Panc1 (cell line): ENCODE results near the gene SLC10A7. TPM values are rescaled to one million over a fixed set of nuclear protein-coding genes. Genes with fewer than 3 reads are reported as not detected.

ENCODE experiments used
- ATAC-seq: fragments of 200-7000 bp; cut with Tn5 transposase; 2 replicates; pipeline ENCODE4 v1.9.1; 2020; ENCODE audit warnings: mild to moderate bottlenecking, moderate library complexity
- BruUV-seq: library from RNA; stranded (reverse); fragments of 400-500 nt; replicated peaks from 2 replicates; lab custom pipeline; 2021; lab: Mats Ljungman, UMichigan
- CTCF ChIA-PET: fragments of 300-600 bp; sonication (Branson Sonifier 250); formaldehyde crosslinking; loops from one replicate; lab custom pipeline; 2022; ENCODE audit warnings: antibody characterized with exemption; lab: Charles Lee
- POLR2A ChIA-PET: fragments of 300-600 bp; sonication (Branson Sonifier 250); formaldehyde crosslinking; loops from one replicate; lab custom pipeline; 2022; ENCODE audit warnings: antibody characterized with exemption; lab: Charles Lee
- DNase-seq: peaks from one replicate; pipeline ENCODE4 v3.0.0-alpha.2; 2010; ENCODE audit warnings: low read depth, low spot score
- H3K27ac ChIP-seq: 2 replicates; pipeline ENCODE4 v1.5.1; 2011; ENCODE audit warnings: mild to moderate bottlenecking, low read length, inconsistent platforms
- H3K27me3 ChIP-seq: fragments of 200-500 bp; sonication (Bioruptor generic); 2 replicates; pipeline ENCODE4 v1.6.0; 2014; ENCODE audit warnings: low read length, inconsistent platforms; ENCODE audit not compliant: control insufficient read depth, insufficient read depth
- H3K36me3 ChIP-seq: fragments of 200-500 bp; sonication (Bioruptor generic); 2 replicates; pipeline ENCODE4 v1.5.1; 2014; ENCODE audit warnings: inconsistent platforms, mild to moderate bottlenecking, low read length, moderate library complexity; ENCODE audit not compliant: control insufficient read depth, insufficient read depth
- H3K4me1 ChIP-seq: 2 replicates; pipeline ENCODE4 v1.5.1; 2011; ENCODE audit warnings: inconsistent platforms, mild to moderate bottlenecking, low read length, moderate library complexity; ENCODE audit not compliant: control insufficient read depth, insufficient read depth
- H3K4me3 ChIP-seq, 2 experiments: 2 replicates each; pipeline ENCODE4 v1.5.1; 2011 to 2012; ENCODE audit warnings: low read depth in 2 of 2, low read length in 2 of 2, mild to moderate bottlenecking in 2 of 2, inconsistent platforms in 1 of 2, moderate library complexity in 1 of 2
- H3K9me3 ChIP-seq: fragments of 200-500 bp; sonication (Bioruptor generic); 2 replicates; pipeline ENCODE4 v1.5.1; 2014; ENCODE audit warnings: low read depth, mild to moderate bottlenecking, inconsistent platforms, low read length, moderate library complexity; ENCODE audit not compliant: control insufficient read depth, insufficient read depth
- POLR2AphosphoS5 ChIP-seq: IDR thresholded peaks from 2 replicates; pipeline ENCODE4 v1.6.1; 2012; ENCODE audit warnings: mild to moderate bottlenecking, low read depth, low read length, moderate library complexity
- SIN3A ChIP-seq: IDR thresholded peaks from 2 replicates; pipeline ENCODE4 v1.6.1; 2012; ENCODE audit warnings: low read depth, mild to moderate bottlenecking, low read length, moderate library complexity, borderline replicate concordance; ENCODE audit not compliant: insufficient read depth
- TCF7L2 ChIP-seq: IDR thresholded peaks from 2 replicates; pipeline ENCODE4 v1.6.1; 2011; ENCODE audit warnings: mild to moderate bottlenecking, low read depth, low read length, inconsistent platforms
- in situ Hi-C: cut with HindIII; loops from 2 replicates; pipeline ENCODE4 v1.10.0; 2016; ENCODE audit warnings: low sequenced_read_pairs, low pct_unique_long_range_greater_than_20kb
- intact Hi-C: fragments of 100-400 bp; cut with micrococcal nuclease; formaldehyde crosslinking; loops from one replicate; pipeline ENCODE4 v1.10.0; 2022; ENCODE audit not compliant: unreplicated experiment
- total RNA-seq: library from RNA; stranded (reverse); gene quantifications from one replicate; pipeline ENCODE4 v1.2.1, GENCODE V29; 2021; ENCODE audit not compliant: unreplicated experiment
- TF ChIP-seq, protein P1 (sequence below), 2 experiments: IDR thresholded peaks; 2 replicates each; pipeline ENCODE4 v1.6.1; 2011 to 2012; ENCODE audit warnings: low read depth in 2 of 2, control low read depth in 1 of 2, low read length in 1 of 2, mild to moderate bottlenecking in 1 of 2, moderate library complexity in 1 of 2; ENCODE audit not compliant: insufficient read depth in 1 of 2
- TF ChIP-seq, protein P2 (sequence below): fragments of 450-650 bp; IDR thresholded peaks from 2 replicates; pipeline ENCODE4 v1.5.1; 2017; ENCODE audit warnings: mild to moderate bottlenecking

The SLC10A7 gene
- total RNA-seq, 1 experiment from 2014 or later, result 1.5 TPM

DNA sequence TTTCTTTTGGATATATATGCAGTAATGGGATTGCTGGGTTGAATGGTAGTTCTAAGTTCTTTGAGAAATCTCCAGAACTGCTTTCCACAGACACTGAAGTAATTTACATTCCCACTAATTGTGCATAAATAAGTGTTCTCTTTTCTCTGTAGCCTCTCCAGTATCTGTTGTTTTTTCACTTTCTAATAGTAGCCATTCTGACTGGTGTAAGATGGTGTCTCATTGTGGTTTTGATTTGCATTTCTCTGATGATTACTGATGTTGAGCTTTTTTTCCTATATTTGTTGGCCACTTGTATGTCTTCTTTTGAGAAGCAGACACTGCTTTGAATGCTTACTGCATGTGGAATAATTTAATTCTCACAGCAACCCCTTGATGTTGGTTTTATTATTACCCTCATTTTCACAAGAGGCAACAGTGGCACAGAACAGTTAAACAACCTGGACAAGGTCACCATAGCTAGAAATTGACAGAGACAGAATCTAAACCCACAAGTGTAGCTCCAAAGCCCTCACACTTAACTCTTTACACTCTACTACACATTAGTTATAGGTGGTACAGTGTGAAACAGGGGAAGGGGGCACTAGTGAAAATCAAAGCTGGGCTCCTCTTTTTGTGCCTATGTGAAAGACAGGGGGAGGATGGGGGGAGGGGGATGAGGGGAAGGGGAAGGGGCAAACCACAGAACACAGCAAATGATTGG, 211.3 kb downstream of the SLC10A7 start:
- intact Hi-C loops (no loop called here), in situ Hi-C loops (no loop called here)
- H3K27me3 ChIP-seq, result no peaks in the 10 kb centered on the region
- ATAC-seq (no peak), DNase-seq (no peak)
- H3K4me3 ChIP-seq, result no peak overlapping the region
- no peak for TF ChIP-seq TCF7L2
- no peak for TF ChIP-seq POLR2AphosphoS5
- no peak for TF ChIP-seq SIN3A
- TF ChIP-seq, protein P1, sequence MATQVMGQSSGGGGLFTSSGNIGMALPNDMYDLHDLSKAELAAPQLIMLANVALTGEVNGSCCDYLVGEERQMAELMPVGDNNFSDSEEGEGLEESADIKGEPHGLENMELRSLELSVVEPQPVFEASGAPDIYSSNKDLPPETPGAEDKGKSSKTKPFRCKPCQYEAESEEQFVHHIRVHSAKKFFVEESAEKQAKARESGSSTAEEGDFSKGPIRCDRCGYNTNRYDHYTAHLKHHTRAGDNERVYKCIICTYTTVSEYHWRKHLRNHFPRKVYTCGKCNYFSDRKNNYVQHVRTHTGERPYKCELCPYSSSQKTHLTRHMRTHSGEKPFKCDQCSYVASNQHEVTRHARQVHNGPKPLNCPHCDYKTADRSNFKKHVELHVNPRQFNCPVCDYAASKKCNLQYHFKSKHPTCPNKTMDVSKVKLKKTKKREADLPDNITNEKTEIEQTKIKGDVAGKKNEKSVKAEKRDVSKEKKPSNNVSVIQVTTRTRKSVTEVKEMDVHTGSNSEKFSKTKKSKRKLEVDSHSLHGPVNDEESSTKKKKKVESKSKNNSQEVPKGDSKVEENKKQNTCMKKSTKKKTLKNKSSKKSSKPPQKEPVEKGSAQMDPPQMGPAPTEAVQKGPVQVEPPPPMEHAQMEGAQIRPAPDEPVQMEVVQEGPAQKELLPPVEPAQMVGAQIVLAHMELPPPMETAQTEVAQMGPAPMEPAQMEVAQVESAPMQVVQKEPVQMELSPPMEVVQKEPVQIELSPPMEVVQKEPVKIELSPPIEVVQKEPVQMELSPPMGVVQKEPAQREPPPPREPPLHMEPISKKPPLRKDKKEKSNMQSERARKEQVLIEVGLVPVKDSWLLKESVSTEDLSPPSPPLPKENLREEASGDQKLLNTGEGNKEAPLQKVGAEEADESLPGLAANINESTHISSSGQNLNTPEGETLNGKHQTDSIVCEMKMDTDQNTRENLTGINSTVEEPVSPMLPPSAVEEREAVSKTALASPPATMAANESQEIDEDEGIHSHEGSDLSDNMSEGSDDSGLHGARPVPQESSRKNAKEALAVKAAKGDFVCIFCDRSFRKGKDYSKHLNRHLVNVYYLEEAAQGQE (IDR thresholded peaks at IDR 0.05; ENCODE audit: insufficient read depth in 1 of 2, low read depth in 2 of 2, low read length in 1 of 2), result no peak
- TF ChIP-seq, protein P2, sequence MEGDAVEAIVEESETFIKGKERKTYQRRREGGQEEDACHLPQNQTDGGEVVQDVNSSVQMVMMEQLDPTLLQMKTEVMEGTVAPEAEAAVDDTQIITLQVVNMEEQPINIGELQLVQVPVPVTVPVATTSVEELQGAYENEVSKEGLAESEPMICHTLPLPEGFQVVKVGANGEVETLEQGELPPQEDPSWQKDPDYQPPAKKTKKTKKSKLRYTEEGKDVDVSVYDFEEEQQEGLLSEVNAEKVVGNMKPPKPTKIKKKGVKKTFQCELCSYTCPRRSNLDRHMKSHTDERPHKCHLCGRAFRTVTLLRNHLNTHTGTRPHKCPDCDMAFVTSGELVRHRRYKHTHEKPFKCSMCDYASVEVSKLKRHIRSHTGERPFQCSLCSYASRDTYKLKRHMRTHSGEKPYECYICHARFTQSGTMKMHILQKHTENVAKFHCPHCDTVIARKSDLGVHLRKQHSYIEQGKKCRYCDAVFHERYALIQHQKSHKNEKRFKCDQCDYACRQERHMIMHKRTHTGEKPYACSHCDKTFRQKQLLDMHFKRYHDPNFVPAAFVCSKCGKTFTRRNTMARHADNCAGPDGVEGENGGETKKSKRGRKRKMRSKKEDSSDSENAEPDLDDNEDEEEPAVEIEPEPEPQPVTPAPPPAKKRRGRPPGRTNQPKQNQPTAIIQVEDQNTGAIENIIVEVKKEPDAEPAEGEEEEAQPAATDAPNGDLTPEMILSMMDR, result no peak
- H3K4me1 ChIP-seq, result no peaks in the 10 kb centered on the region
- no TSS peak for BruUV-seq
- no peaks in the 10 kb centered on the region for H3K36me3 ChIP-seq
- H3K27ac ChIP-seq, result no peak overlapping the region
- no peaks in the 10 kb centered on the region for H3K9me3 ChIP-seq
- ChIA-PET CTCF (no interaction called here), POLR2A (no interaction called here)

DNA sequence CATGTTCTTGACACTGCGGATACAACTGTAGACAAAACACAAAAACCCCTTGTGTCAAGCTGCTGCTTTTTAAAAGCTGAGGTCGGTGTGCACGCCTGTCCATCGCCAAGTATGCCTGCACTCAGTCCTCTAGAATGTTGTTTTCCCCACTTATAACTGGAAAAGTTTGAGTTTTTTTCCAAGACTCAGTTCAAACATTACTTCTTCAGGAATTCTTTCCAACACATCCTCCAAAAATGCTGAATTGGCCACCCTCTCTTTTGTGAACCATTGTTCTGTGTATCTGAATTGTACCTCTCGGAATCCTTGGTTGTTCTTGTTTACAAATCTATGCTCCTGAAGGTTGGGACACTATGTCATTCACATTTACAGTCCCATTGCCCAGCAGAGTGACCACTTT, 212.8 kb downstream of the SLC10A7 start:
- Histone ChIP-seq H3K4me3 (no peak overlapping the region), H3K36me3 (no peaks in the 10 kb centered on the region), H3K4me1 (no peaks in the 10 kb centered on the region), H3K27ac (no peak overlapping the region), H3K9me3 (no peaks in the 10 kb centered on the region), H3K27me3 (no peaks in the 10 kb centered on the region)
- in situ Hi-C loops, result no loop called here
- ChIA-PET CTCF (no interaction called here), POLR2A (no interaction called here)
- intact Hi-C loops, result no loop called here
- no TSS peak for BruUV-seq
- TF ChIP-seq POLR2AphosphoS5 (no peak), TCF7L2 (no peak), SIN3A (no peak)
- TF ChIP-seq, protein P2, result no peak
- TF ChIP-seq, protein P1 (IDR thresholded peaks at IDR 0.05; ENCODE audit: insufficient read depth in 1 of 2, low read depth in 2 of 2, low read length in 1 of 2), result no peak
- DNase-seq (no peak), ATAC-seq (no peak)
